Lung (tissue), 12 donors: ENCODE data around the gene KIAA0930. TPM values are rescaled to one million over a fixed set of nuclear protein-coding genes. Genes with fewer than 3 reads are reported as not detected.
"Not testable (repeated sequence)": the region's sequence is repeated elsewhere in the genome, so short reads cannot be mapped to it uniquely, and the experiment has no call there.

ENCODE experiments used
- ATAC-seq: fragments of 200-7000 bp; cut with Tn5 transposase; one replicate; pipeline ENCODE4 v1.9.1; 2020; ENCODE audit warnings: moderate number of reproducible peaks; ENCODE audit not compliant: insufficient read depth, low FRiP score
- DNase-seq, 3 donors: peaks; one replicate each; pipeline ENCODE4 v3.0.0-alpha.2; 2013 to 2017
- H3K27ac ChIP-seq, 2 donors: one replicate each; pipeline ENCODE4 v1.5.1; 2013; ENCODE audit warnings: mild to moderate bottlenecking in 2 of 2, moderate library complexity in 2 of 2, control low read depth in 1 of 2, inconsistent platforms in 1 of 2, low read depth in 1 of 2, low read length in 1 of 2
- H3K27me3 ChIP-seq, 3 donors: one replicate each; pipeline ENCODE4 v1.5.1; 2013; ENCODE audit warnings: low read length in 2 of 3; ENCODE audit not compliant: control insufficient read depth in 3 of 3, insufficient read depth in 3 of 3
- H3K36me3 ChIP-seq, 4 donors: one replicate each; pipeline ENCODE4 v1.5.1; 2013; ENCODE audit warnings: low read length in 4 of 4, mild to moderate bottlenecking in 1 of 4, moderate library complexity in 1 of 4; ENCODE audit not compliant: control insufficient read depth in 4 of 4, insufficient read depth in 4 of 4
- H3K4me1 ChIP-seq, 5 donors: one replicate each; pipeline ENCODE4 v1.5.1; 2013; ENCODE audit warnings: low read length in 5 of 5, mild to moderate bottlenecking in 2 of 5, moderate library complexity in 1 of 5; ENCODE audit not compliant: control insufficient read depth in 5 of 5, insufficient read depth in 5 of 5
- H3K4me3 ChIP-seq: one replicate; pipeline ENCODE4 v1.5.1; 2013; ENCODE audit warnings: mild to moderate bottlenecking, control low read depth, moderate library complexity
- H3K9ac ChIP-seq, 2 donors: one replicate each; pipeline ENCODE4 v1.5.1; 2013; ENCODE audit warnings: low read length in 2 of 2, control low read depth in 1 of 2; ENCODE audit not compliant: insufficient read depth in 1 of 2
- H3K9me3 ChIP-seq, 4 donors: one replicate each; pipeline ENCODE4 v1.5.1; 2013; ENCODE audit warnings: low read length in 3 of 4, mild to moderate bottlenecking in 1 of 4, moderate library complexity in 1 of 4; ENCODE audit not compliant: control insufficient read depth in 4 of 4, insufficient read depth in 3 of 4
- WGBS, 2 donors: extraction: QIAGEN DNeasy Blood & Tissue Kit; methylation state at CpG; one replicate each; pipeline ENCODE4 v1.1.7; 2013; 5-methylcytosine and 5-hydroxymethylcytosine counted together
- polyA plus RNA-seq, 2 donors: library from polyadenylated mRNA; stranded (reverse); fragments of 200-250 nt; gene quantifications; one replicate each; pipeline ENCODE4 v1.2.1, GENCODE V29; 2013
- total RNA-seq, 2 donors: library from RNA; depleted of rRNA in 1 of 2; stranded (reverse); fragments of >200 nt in 1 of 2; gene quantifications; one replicate each; pipeline ENCODE4 v1.2.1, GENCODE V29; 2014 to 2021
- TF ChIP-seq, protein P1 (sequence below): IDR thresholded peaks from 2 replicates; pipeline ENCODE4 v1.5.1; 2012; ENCODE audit warnings: mild to moderate bottlenecking; ENCODE audit errors: control extremely low read depth, extremely low read depth
- donor health status: control.
- donor health status: control.
- donor health status: Bipolar disorder and iron deficiency.
- donor health status: healthy.
- donor health status: DM: yes; HTN: yes; CAD: no.

KIAA0930 gene
- total and polyA plus RNA-seq, 4 donors: 25.9 to 67.3 (median 57.3) TPM

GRCh38 chr22:45259754-45260394, 19.2 kb upstream of the KIAA0930 start:
- WGBS, 2 donors: 82 to 87% methylated on average over 9 to 10 of the region's 10 CpGs
- no peak overlapping the region for H3K27ac ChIP-seq
- no peaks in the 10 kb centered on the region for H3K36me3 ChIP-seq
- no peaks in the 10 kb centered on the region for H3K27me3 ChIP-seq
- no peak overlapping the region for H3K4me3 ChIP-seq
- no peaks in the 10 kb centered on the region for H3K9me3 ChIP-seq
- DNase-seq (no peak), ATAC-seq (no peak)
- H3K9ac ChIP-seq: no peak overlapping the region
- TF ChIP-seq, protein P1, sequence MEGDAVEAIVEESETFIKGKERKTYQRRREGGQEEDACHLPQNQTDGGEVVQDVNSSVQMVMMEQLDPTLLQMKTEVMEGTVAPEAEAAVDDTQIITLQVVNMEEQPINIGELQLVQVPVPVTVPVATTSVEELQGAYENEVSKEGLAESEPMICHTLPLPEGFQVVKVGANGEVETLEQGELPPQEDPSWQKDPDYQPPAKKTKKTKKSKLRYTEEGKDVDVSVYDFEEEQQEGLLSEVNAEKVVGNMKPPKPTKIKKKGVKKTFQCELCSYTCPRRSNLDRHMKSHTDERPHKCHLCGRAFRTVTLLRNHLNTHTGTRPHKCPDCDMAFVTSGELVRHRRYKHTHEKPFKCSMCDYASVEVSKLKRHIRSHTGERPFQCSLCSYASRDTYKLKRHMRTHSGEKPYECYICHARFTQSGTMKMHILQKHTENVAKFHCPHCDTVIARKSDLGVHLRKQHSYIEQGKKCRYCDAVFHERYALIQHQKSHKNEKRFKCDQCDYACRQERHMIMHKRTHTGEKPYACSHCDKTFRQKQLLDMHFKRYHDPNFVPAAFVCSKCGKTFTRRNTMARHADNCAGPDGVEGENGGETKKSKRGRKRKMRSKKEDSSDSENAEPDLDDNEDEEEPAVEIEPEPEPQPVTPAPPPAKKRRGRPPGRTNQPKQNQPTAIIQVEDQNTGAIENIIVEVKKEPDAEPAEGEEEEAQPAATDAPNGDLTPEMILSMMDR: no peak
- peaks cover 0 to 5% (median 0%) of the 10 kb centered on the region in 5 donors for H3K4me1 ChIP-seq

- not testable (repeated sequence) for DNase-seq, ATAC-seq, H3K36me3 ChIP-seq, H3K9ac ChIP-seq, H3K4me1 ChIP-seq, H3K9me3 ChIP-seq, H3K4me3 ChIP-seq, H3K27ac ChIP-seq, H3K27me3 ChIP-seq
- WGBS, 2 donors: 94 to 95% methylated on average over 3 to 4 of the region's 4 CpGs
Observed at GRCh38 chr22:45257941-45258340, 17.2 kb upstream of the KIAA0930 start.

GRCh38 chr22:45254789-45255278, 14.1 kb upstream of the KIAA0930 start:
- WGBS, 2 donors: 82 to 85% methylated on average over 6 of the region's 6 CpGs
- H3K27me3 ChIP-seq: no peaks in the 10 kb centered on the region
- H3K4me1 ChIP-seq: no peaks in the 10 kb centered on the region
- H3K27ac ChIP-seq: no peak overlapping the region
- DNase-seq (no peak), ATAC-seq (no peak)
- no peaks in the 10 kb centered on the region for H3K9me3 ChIP-seq
- TF ChIP-seq, protein P1: no peak
- no peaks in the 10 kb centered on the region for H3K36me3 ChIP-seq
- H3K4me3 ChIP-seq: no peak overlapping the region
- H3K9ac ChIP-seq: no peak overlapping the region

DNA sequence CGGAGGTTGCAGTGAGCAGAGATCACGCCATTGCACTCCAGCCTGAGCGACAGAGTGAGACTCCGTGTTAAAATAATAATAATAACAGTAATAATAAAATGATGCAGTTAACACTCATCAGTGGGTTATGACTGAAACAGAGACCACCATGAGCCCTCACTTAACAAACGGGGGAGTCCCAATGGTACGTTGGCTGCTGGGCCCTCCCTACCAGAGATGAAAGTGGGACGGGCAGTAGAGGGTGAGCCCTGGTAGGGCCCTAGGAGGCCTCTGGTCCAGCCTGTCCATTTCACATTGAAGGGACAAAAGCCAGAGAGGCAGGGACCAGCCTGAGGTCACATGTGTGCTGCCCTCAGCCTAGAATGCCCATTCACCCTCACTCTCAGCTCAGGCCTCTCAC, 13.7 kb upstream of the KIAA0930 start:
- Histone ChIP-seq H3K27ac (no peak overlapping the region), H3K27me3 (no peaks in the 10 kb centered on the region), H3K4me1 (no peaks in the 10 kb centered on the region), H3K9ac (no peak overlapping the region), H3K36me3 (no peaks in the 10 kb centered on the region), H3K4me3 (no peak overlapping the region), H3K9me3 (no peaks in the 10 kb centered on the region)
- no peak for ATAC-seq
- DNase-seq: no peak
- 90 to 96% methylated on average over 7 of the region's 7 CpGs for WGBS, 2 donors
- TF ChIP-seq, protein P1: no peak
